ENCODE data around the gene SH3TC2. TPM values are rescaled to one million over a fixed set of nuclear protein-coding genes. Genes with fewer than 3 reads are reported as not detected.

Gene SH3TC2
- total RNA-seq, 1 donor from 2014 or later, result not detected

DNA sequence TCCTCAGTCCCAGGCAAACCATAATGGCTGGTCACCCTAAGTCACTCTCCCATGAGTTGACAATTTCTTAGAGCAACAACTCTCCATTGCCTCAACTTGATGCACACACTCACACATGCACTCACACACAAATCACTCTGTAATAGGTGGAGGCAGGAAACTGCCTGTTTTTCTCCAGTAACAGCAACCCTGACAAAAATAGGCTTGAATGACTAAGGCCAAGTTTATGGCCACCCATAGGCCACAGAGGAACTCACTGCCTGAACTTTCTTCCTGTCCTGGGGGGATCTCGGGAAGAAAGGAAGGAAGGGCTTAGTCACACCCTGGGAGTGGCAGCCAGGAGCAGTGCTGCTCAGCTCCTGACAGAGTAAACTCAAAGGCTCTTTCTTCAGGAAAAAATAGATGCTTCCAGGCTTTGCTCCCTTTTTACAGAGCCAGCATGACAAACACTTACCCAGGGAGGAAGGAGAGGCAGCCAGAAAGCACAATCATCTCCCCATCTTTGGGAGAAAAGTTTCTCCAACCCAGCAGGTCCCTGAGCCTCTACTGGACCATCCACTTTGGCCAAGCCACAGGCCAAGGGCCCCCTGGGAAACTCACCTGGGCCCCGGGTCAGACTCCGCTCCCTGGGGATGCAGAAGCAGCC, 368 bp downstream of the SH3TC2 start:
- no peaks in the 10 kb centered on the region for H3K9me3 Mint-ChIP-seq

DNA sequence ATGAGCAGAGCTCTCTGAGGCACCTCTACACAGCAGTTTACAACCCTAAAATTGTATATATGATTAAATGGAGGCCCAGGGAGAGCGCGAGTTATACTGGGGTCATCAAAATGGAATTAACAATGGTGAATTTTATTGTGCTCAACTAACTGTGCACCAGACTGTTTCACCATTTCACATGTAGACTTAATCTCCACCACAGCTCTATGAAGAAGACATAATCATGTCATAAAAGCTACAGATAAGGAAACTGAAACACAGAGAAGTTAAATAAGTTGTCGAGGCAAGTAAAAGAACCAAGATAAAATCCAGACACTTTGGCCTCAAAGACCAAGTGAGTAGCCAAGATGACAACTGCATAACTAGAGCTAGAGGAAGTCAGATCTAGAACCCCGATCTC, 1.5 kb downstream of the SH3TC2 start:
- no peak overlapping the region for H3K27ac Mint-ChIP-seq
- ChIA-PET CTCF (no interaction called here), POLR2A (no interaction called here)
- H3K36me3 Mint-ChIP-seq (ENCODE audit: low read depth), result no peaks in the 10 kb centered on the region
- H3K4me3 Mint-ChIP-seq, result no peak overlapping the region
- H3K4me1 Mint-ChIP-seq, result no peaks in the 10 kb centered on the region
- TF ChIP-seq, protein P1, sequence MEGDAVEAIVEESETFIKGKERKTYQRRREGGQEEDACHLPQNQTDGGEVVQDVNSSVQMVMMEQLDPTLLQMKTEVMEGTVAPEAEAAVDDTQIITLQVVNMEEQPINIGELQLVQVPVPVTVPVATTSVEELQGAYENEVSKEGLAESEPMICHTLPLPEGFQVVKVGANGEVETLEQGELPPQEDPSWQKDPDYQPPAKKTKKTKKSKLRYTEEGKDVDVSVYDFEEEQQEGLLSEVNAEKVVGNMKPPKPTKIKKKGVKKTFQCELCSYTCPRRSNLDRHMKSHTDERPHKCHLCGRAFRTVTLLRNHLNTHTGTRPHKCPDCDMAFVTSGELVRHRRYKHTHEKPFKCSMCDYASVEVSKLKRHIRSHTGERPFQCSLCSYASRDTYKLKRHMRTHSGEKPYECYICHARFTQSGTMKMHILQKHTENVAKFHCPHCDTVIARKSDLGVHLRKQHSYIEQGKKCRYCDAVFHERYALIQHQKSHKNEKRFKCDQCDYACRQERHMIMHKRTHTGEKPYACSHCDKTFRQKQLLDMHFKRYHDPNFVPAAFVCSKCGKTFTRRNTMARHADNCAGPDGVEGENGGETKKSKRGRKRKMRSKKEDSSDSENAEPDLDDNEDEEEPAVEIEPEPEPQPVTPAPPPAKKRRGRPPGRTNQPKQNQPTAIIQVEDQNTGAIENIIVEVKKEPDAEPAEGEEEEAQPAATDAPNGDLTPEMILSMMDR (IDR thresholded peaks at IDR 0.05), result no peak
- H3K9me3 Mint-ChIP-seq, result peaks cover 1% of the 10 kb centered on the region
- ATAC-seq (ENCODE audit: low read depth) (no peak), DNase-seq (no peak)
- peaks cover 8% of the 10 kb centered on the region for H3K27me3 Mint-ChIP-seq
- intact Hi-C loops (cut with micrococcal nuclease), result no loop called here

More for the DNA sequence above, 368 bp downstream of the SH3TC2 start:
- POLR2A ChIA-PET, result no interaction called here
- TF ChIP-seq, protein P1 (IDR thresholded peaks at IDR 0.05), result no peak
- intact Hi-C loops (cut with micrococcal nuclease), result no loop called here
- Mint-ChIP-seq H3K27me3 (peaks cover 9% of the 10 kb centered on the region), H3K27ac (no peak overlapping the region), H3K4me3 (no peak overlapping the region), H3K36me3 (ENCODE audit: low read depth) (no peaks in the 10 kb centered on the region), H3K4me1 (no peaks in the 10 kb centered on the region)
- CTCF ChIA-PET, result no interaction called here
- no peak for ATAC-seq (ENCODE audit: low read depth)
- DNase-seq, result no peak

DNA sequence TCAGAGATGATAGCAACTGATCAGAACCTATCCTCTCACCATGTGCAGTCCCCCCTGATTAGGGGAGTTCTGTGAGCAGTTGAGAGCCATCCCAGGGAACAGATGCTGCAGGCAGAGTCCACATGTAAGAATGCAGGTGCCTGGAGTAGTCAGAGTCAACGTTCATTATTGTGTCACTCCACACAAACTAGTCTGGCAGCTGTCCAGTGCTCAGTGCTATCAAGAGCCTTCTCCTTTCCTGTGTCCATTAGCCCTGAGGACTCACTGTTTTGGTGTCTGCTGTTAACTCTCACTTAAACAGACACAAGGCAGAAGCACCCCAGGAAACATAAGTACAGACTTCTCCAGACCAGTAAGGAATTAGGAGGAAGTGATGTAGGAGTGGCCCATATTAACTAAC, 2.5 kb downstream of the SH3TC2 start:
- TF ChIP-seq, protein P1 (IDR thresholded peaks at IDR 0.05), result no peak
- CTCF ChIA-PET, result no interaction called here
- Mint-ChIP-seq H3K4me1 (no peaks in the 10 kb centered on the region), H3K9me3 (peaks cover 5% of the 10 kb centered on the region), H3K4me3 (no peak overlapping the region), H3K36me3 (ENCODE audit: low read depth) (no peaks in the 10 kb centered on the region), H3K27me3 (peaks cover 10% of the 10 kb centered on the region), H3K27ac (no peak overlapping the region)
- ATAC-seq (ENCODE audit: low read depth) (no peak), DNase-seq (no peak)
- intact Hi-C loops (cut with micrococcal nuclease), result no loop called here
- POLR2A ChIA-PET, result no interaction called here

DNA sequence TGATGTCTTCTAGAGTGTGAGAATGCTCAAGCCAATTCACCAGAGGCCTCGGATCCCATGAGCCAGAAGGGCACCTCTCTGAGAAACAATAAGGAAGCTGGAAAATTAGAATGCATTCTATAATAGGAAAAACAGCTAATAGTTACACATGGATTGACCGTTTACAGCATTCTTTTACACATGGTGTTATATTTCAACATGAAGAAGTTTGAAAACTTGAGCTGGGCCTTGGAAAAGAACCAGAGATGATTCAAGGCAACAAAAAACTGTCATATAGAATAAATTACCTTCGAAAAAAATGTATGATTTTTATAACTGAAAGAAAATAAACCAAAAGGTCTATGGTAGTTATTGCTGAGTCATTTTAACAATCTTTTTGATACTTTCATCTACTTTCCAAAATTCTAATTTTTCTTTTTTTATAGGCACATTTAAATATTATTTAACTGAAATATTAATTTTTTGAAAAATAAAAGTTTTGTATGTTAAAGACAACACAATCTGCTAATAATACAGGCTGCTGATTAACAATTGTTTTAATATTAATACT, 6.2 kb downstream of the SH3TC2 start:
- POLR2A ChIA-PET, result no interaction called here
- H3K36me3 Mint-ChIP-seq (ENCODE audit: low read depth), result no peaks in the 10 kb centered on the region

DNA sequence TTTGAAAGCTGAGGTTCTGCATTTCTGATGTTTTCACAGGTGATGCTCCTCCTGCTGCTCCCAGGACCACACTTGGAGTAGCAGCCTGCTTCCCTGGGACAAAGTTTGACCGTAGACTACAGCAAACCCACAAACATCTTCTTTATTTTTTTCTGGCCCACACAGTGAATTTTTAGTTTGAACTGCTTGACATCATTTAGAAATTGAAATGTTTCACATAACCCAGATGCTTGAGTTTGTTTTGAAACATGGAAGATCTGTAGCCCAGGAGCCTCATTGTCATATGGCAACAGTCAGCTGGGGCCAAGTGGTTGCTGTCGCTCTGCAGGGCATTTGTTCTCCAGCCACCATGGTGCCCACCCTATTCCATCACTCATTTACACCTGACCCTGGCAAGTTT, 8.4 kb downstream of the SH3TC2 start:
- Mint-ChIP-seq H3K4me1 (no peaks in the 10 kb centered on the region), H3K27me3 (peaks cover 20% of the 10 kb centered on the region), H3K36me3 (ENCODE audit: low read depth) (no peaks in the 10 kb centered on the region), H3K4me3 (no peak overlapping the region), H3K27ac (no peak overlapping the region), H3K9me3 (peaks cover 5% of the 10 kb centered on the region)
- ChIA-PET CTCF (no interaction called here), POLR2A (no interaction called here)
- DNase-seq, result no peak
- intact Hi-C loops (cut with micrococcal nuclease), result no loop called here
- TF ChIP-seq, protein P1 (IDR thresholded peaks at IDR 0.05), result no peak
- ATAC-seq (ENCODE audit: low read depth), result no peak

More for the DNA sequence above, 6.2 kb downstream of the SH3TC2 start:
- H3K27ac Mint-ChIP-seq, result no peak overlapping the region
- H3K9me3 Mint-ChIP-seq, result peaks cover 5% of the 10 kb centered on the region
- TF ChIP-seq, protein P1 (IDR thresholded peaks at IDR 0.05), result no peak
- ATAC-seq (ENCODE audit: low read depth), result no peak
- intact Hi-C loops (cut with micrococcal nuclease), result no loop called here
- CTCF ChIA-PET, result interaction anchor here (1.2 kb wide), 1 partner anchor 22 kb away, joined by 4 read pairs; no protein-coding TSS in a partner anchor
- DNase-seq, result no peak
- peaks cover 16% of the 10 kb centered on the region for H3K27me3 Mint-ChIP-seq
- no peaks in the 10 kb centered on the region for H3K4me1 Mint-ChIP-seq
- no peak overlapping the region for H3K4me3 Mint-ChIP-seq

Measured in activated B cell treated with CpG ODN at 0.5 μM for 24 hours (primary cell).